Duodenal mucosa (tissue), 2 donors: ENCODE results near the gene PDP2.

ENCODE experiments used
- H3K27ac ChIP-seq: one replicate; pipeline ENCODE4 v1.7.0; 2013; ENCODE audit warnings: low read depth, low read length
- H3K27me3 ChIP-seq, 2 donors: one replicate each; pipeline ENCODE4 v1.7.0; 2013; ENCODE audit warnings: low read length in 2 of 2, control low read depth in 1 of 2; ENCODE audit not compliant: insufficient read depth in 2 of 2, control insufficient read depth in 1 of 2
- H3K36me3 ChIP-seq, 2 donors: one replicate each; pipeline ENCODE4 v1.7.0; 2013; ENCODE audit warnings: low read length in 2 of 2, control low read depth in 1 of 2; ENCODE audit not compliant: insufficient read depth in 2 of 2, control insufficient read depth in 1 of 2
- H3K4me1 ChIP-seq, 2 donors: one replicate each; pipeline ENCODE4 v1.7.0; 2013; ENCODE audit warnings: low read length in 2 of 2, control low read depth in 1 of 2; ENCODE audit not compliant: insufficient read depth in 2 of 2, control insufficient read depth in 1 of 2
- H3K4me3 ChIP-seq, 2 donors: one replicate each; pipeline ENCODE4 v1.7.0; 2013; ENCODE audit warnings: low read length in 2 of 2, low read depth in 1 of 2
- H3K9ac ChIP-seq, 2 donors: one replicate each; pipeline ENCODE4 v1.7.0; 2013; ENCODE audit warnings: low read length in 2 of 2, low read depth in 1 of 2
- H3K9me3 ChIP-seq, 2 donors: one replicate each; pipeline ENCODE4 v1.7.0; 2013; ENCODE audit warnings: low read length in 2 of 2, control low read depth in 1 of 2; ENCODE audit not compliant: control insufficient read depth in 1 of 2

The PDP2 gene

DNA sequence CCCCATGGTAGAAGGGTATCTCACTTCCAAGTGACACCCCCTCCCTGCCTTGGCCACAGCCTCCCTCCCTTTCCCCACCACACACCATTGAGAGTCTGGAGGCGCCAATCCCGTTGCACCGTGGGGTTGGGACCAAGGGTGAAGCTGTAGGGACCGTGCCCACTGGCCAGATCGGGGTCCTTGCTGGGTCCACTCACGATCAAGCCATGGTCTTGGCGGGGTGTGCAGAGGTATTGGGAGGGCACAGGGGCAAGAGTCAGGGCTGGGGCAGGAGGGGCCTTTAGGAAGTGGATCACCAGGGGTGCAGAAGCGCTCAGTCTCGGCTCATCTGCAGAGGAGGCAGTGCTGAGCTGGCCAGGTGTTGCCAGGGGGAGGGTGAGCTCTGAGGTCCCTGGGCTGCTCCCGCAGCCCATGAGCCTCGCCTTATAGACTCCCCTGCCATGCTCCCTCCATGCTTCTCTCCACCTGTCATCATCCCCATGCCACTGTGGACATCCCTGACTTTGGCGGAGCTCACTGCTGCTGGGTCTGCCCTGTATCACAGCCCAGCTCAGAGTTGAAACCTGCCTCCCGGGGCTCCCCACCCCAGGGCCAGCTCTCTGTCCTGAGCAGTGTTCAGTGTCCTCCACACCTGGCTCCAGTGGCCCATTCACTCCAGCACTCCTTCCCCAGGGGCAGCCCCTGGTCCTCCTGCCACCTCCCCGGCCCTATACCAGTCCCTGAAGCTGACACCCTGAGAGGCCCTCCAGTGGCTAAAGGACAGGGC lies 30.0 kb downstream of the PDP2 start:
- peaks cover 13 to 18% of the 10 kb centered on the region in 2 donors for H3K4me1 ChIP-seq

DNA sequence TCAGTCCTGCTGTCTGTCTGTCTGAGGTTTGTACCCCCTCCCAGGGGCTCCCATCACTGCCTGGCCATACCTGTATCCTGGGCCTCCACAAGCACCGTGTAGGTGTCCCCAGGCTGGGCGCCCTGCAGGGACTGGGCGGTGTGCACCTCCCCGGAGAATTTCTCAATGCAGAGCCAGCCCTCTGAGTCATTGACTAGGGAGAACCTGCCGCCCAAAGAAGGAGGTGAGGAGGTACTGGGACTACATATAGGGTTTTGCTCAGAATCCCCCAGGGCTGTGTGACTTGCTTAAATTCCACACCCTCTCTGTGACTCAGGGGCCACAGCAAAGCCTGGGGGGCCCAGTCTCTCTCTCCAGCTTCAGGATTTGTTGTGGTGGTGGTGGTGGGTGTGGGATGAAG lies 30.8 kb downstream of the PDP2 start:
- no peaks in the 10 kb centered on the region for H3K9me3 ChIP-seq
- no peaks in the 10 kb centered on the region for H3K36me3 ChIP-seq
- no peak overlapping the region for H3K9ac ChIP-seq
- H3K27ac ChIP-seq, result no peak overlapping the region
- no peak overlapping the region for H3K4me3 ChIP-seq
- H3K27me3 ChIP-seq, result no peaks in the 10 kb centered on the region
- H3K4me1 ChIP-seq, result peaks cover 6 to 11% of the 10 kb centered on the region in 2 donors

More for the DNA sequence above, 30.0 kb downstream of the PDP2 start:
- H3K9me3 ChIP-seq, result no peaks in the 10 kb centered on the region
- no peak overlapping the region for H3K9ac ChIP-seq
- no peak overlapping the region for H3K4me3 ChIP-seq
- H3K36me3 ChIP-seq, result no peaks in the 10 kb centered on the region
- no peaks in the 10 kb centered on the region for H3K27me3 ChIP-seq
- no peak overlapping the region for H3K27ac ChIP-seq

GRCh38 chr16:66911801-66912200 lies 31.5 kb downstream of the PDP2 start:
- H3K9ac ChIP-seq, result no peak overlapping the region
- no peaks in the 10 kb centered on the region for H3K9me3 ChIP-seq
- H3K36me3 ChIP-seq, result no peaks in the 10 kb centered on the region
- no peak overlapping the region for H3K4me3 ChIP-seq
- no peaks in the 10 kb centered on the region for H3K27me3 ChIP-seq
- H3K4me1 ChIP-seq, result peaks cover 0 to 4% of the 10 kb centered on the region in 2 donors
- no peak overlapping the region for H3K27ac ChIP-seq

DNA sequence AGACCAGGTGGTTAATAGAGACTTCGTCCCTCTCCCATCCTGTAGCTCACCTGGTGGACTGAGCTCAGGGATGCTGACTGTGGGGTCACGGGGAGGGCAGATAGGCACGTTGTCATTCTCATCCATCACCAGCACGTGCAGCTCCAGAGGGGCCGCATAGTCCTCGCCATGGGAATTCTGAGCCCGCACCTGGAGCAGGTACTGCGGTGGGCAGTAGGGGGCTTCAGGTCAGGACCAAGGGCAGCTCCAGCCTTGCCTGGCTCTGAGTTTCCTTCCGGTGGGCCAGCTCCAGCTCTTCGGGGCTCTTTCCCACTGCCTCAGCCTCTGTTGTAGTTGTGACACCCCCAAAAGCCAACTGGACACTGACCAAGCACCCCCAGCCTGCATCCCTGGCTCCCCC lies 32.8 kb downstream of the PDP2 start:
- H3K27me3 ChIP-seq, result no peaks in the 10 kb centered on the region
- no peaks in the 10 kb centered on the region for H3K36me3 ChIP-seq
- peaks cover 0 to 4% of the 10 kb centered on the region in 2 donors for H3K4me1 ChIP-seq
- no peak overlapping the region for H3K4me3 ChIP-seq
- no peaks in the 10 kb centered on the region for H3K9me3 ChIP-seq
- H3K27ac ChIP-seq, result no peak overlapping the region
- H3K9ac ChIP-seq, result no peak overlapping the region

GRCh38 chr16:66913711-66914110 lies 33.4 kb downstream of the PDP2 start:
- Histone ChIP-seq H3K36me3 (no peaks in the 10 kb centered on the region), H3K4me3 (no peak overlapping the region), H3K9me3 (no peaks in the 10 kb centered on the region), H3K27me3 (no peaks in the 10 kb centered on the region), H3K4me1 (peaks cover 3 to 9% of the 10 kb centered on the region in 2 donors), H3K27ac (no peak overlapping the region), H3K9ac (no peak overlapping the region)

- Histone ChIP-seq H3K9ac (no peak overlapping the region), H3K4me1 (peaks cover 12 to 17% of the 10 kb centered on the region in 2 donors), H3K9me3 (no peaks in the 10 kb centered on the region), H3K27me3 (no peaks in the 10 kb centered on the region), H3K4me3 (no peak overlapping the region), H3K27ac (no peak overlapping the region), H3K36me3 (no peaks in the 10 kb centered on the region)
Measured at GRCh38 chr16:66914541-66914940, 34.2 kb downstream of the PDP2 start.

DNA sequence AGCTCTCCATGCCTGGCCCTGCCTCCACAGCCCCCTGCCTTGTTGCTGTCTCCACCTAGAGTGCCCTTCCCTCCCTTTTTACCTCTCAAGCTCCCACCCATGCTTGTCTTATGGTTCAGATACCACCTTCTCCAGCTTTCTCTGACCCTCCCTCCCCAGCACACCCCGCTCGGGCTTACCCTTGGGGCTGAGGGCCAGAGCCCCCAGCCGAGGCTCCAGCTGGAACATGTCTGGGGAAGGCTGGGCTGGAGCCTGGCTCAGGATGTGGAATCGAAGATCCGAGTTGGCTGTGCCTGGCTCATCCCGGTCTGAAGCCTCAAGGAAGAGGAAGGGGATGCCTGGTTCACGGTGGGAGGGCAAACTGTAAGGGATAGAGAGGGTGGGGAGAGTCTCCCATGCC lies 34.7 kb downstream of the PDP2 start:
- Histone ChIP-seq H3K9me3 (no peaks in the 10 kb centered on the region), H3K4me1 (peaks cover 17 to 22% of the 10 kb centered on the region in 2 donors), H3K36me3 (no peaks in the 10 kb centered on the region), H3K27me3 (no peaks in the 10 kb centered on the region), H3K27ac (no peak overlapping the region), H3K9ac (no peak overlapping the region), H3K4me3 (no peak overlapping the region)

DNA sequence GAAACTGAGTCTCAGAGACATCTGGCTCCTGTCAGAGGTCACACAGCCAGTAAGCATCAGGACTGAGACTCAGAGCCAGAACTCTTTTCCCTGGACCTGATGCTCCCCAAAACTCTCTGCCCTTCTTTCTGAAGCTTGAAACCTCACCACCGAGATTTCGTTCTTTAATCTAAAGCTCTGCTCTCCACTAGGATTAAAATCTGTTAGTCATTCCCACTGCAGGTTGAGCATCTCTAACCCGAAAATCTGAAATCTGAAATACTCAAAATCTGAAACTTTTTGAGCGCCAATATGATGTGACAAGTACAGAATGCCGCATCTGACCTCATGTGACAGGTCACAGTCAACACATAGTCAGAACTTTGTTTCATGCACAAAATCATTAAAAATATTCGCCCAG lies 36.2 kb downstream of the PDP2 start:
- Histone ChIP-seq H3K27ac (no peak overlapping the region), H3K9me3 (no peaks in the 10 kb centered on the region), H3K27me3 (no peaks in the 10 kb centered on the region), H3K4me3 (no peak overlapping the region), H3K36me3 (no peaks in the 10 kb centered on the region), H3K9ac (no peak overlapping the region), H3K4me1 (peaks cover 18 to 23% of the 10 kb centered on the region in 2 donors)

DNA sequence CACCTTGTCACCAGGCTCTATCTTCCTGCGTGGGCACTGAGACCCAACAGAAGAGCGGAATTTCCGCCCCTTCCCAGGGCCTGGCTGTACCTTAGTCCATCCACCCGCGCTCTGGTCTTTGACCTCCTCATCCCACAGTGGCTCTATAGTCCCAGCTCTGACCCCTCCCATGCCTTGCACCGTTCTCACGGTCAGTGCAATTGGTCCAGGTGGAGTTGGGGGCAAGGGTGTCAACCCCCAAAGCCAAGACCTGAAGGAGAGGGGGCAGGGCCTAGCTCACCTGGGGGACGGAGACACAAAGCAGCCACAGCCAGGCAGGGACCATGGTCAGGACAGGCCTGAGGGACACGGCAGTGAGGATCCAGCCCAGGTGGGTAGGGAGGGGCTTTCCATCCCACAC lies 37.4 kb downstream of the PDP2 start:
- Histone ChIP-seq H3K27me3 (no peaks in the 10 kb centered on the region), H3K9ac (no peak overlapping the region), H3K27ac (no peak overlapping the region), H3K4me3 (no peak overlapping the region), H3K9me3 (no peaks in the 10 kb centered on the region), H3K4me1 (peaks cover 18 to 23% of the 10 kb centered on the region in 2 donors), H3K36me3 (no peaks in the 10 kb centered on the region)

- H3K9me3 ChIP-seq, result no peaks in the 10 kb centered on the region
- H3K9ac ChIP-seq, result no peak overlapping the region
- no peak overlapping the region for H3K4me3 ChIP-seq
- no peaks in the 10 kb centered on the region for H3K27me3 ChIP-seq
- peak overlapping the region; percentile 15 for H3K27ac ChIP-seq
- H3K4me1 ChIP-seq, result peaks cover 18 to 23% of the 10 kb centered on the region in 2 donors
- H3K36me3 ChIP-seq, result no peaks in the 10 kb centered on the region
Measured at GRCh38 chr16:66918355-66918754, 38.0 kb downstream of the PDP2 start.
